Neuronal stem cell (in vitro differentiated cells): Measurements from ENCODE around the gene PTPRCAP.

ENCODE experiments used
- DNase-seq: peaks from one replicate; pipeline ENCODE4 v3.0.0-alpha.2; 2013; ENCODE audit warnings: low spot score
- H2AFZ ChIP-seq: one replicate; pipeline ENCODE4 v1.6.1; 2013; ENCODE audit warnings: mild to moderate bottlenecking, low read length, inconsistent platforms
- H2AK5ac ChIP-seq: 2 replicates; pipeline ENCODE4 v1.6.1; 2013; ENCODE audit warnings: low read depth, mild to moderate bottlenecking, inconsistent platforms, low read length, moderate library complexity, mixed read lengths
- H2BK120ac ChIP-seq: 2 replicates; pipeline ENCODE4 v1.6.1; 2013; ENCODE audit warnings: low read depth, mild to moderate bottlenecking, inconsistent platforms, low read length, moderate library complexity, mixed read lengths
- H2BK12ac ChIP-seq: one replicate; pipeline ENCODE4 v1.6.1; 2013; ENCODE audit warnings: low read length, inconsistent platforms
- H2BK15ac ChIP-seq: 2 replicates; pipeline ENCODE4 v1.6.1; 2013; ENCODE audit warnings: mild to moderate bottlenecking, low read length, inconsistent platforms, mixed read lengths
- H2BK5ac ChIP-seq: one replicate; pipeline ENCODE4 v1.6.1; 2013; ENCODE audit warnings: inconsistent platforms, mild to moderate bottlenecking, low read length, moderate library complexity
- H3K14ac ChIP-seq: one replicate; pipeline ENCODE4 v1.6.1; 2013; ENCODE audit warnings: low read length, inconsistent platforms
- H3K18ac ChIP-seq: 2 replicates; pipeline ENCODE4 v1.6.1; 2013; ENCODE audit warnings: low read length, inconsistent platforms
- H3K23ac ChIP-seq: 2 replicates; pipeline ENCODE4 v1.6.1; 2013; ENCODE audit warnings: low read depth, mild to moderate bottlenecking, mixed read lengths, low read length, inconsistent platforms; ENCODE audit not compliant: poor library complexity
- H3K27ac ChIP-seq: replicated peaks from 3 replicates; pipeline ENCODE4 v1.5.1; 2013; ENCODE audit warnings: low read length, inconsistent platforms
- H3K27me3 ChIP-seq, 3 experiments: 2 replicates each; pipeline ENCODE4 v1.6.1; 2013; ENCODE audit warnings: low read length in 3 of 3, mild to moderate bottlenecking in 2 of 3, inconsistent platforms in 1 of 3, low read depth in 1 of 3, mixed read lengths in 1 of 3, moderate library complexity in 1 of 3; ENCODE audit not compliant: control insufficient read depth in 3 of 3, insufficient read depth in 3 of 3
- H3K36me3 ChIP-seq, 2 donors: replicated peaks in 1 of 2; 2 replicates each; pipeline ENCODE4 v1.6.1; 2013; ENCODE audit warnings: low read length in 2 of 2; ENCODE audit not compliant: control insufficient read depth in 2 of 2, insufficient read depth in 2 of 2
- H3K4ac ChIP-seq: 2 replicates; pipeline ENCODE4 v1.6.1; 2013; ENCODE audit warnings: inconsistent platforms, mild to moderate bottlenecking, low read length, moderate library complexity
- H3K4me1 ChIP-seq, 2 donors: 1 replicate in 1 of 2; 2 replicates in 1 of 2; pipeline ENCODE4 v1.6.1; 2013; ENCODE audit warnings: low read length in 2 of 2, low read depth in 1 of 2; ENCODE audit not compliant: control insufficient read depth in 2 of 2, insufficient read depth in 1 of 2
- H3K4me2 ChIP-seq: one replicate; pipeline ENCODE4 v1.6.1; 2013; ENCODE audit warnings: mild to moderate bottlenecking, low read length, inconsistent platforms; ENCODE audit not compliant: insufficient read depth, poor library complexity, severe bottlenecking
- H3K4me3 ChIP-seq, 2 donors: 2 replicates each; pipeline ENCODE4 v1.5.1; 2013; ENCODE audit warnings: low read length in 2 of 2, mild to moderate bottlenecking in 2 of 2, inconsistent platforms in 1 of 2, moderate library complexity in 1 of 2
- H3K79me1 ChIP-seq: one replicate; pipeline ENCODE4 v1.6.1; 2013; ENCODE audit warnings: low read depth, mild to moderate bottlenecking, inconsistent platforms, low read length, moderate library complexity
- H3K9ac ChIP-seq: one replicate; pipeline ENCODE4 v1.6.1; 2013; ENCODE audit warnings: mild to moderate bottlenecking, low read depth, low read length, inconsistent platforms; ENCODE audit not compliant: poor library complexity
- H3K9me3 ChIP-seq, 2 donors: replicated peaks in 1 of 2; 2 replicates each; pipeline versions ENCODE3 to v1.6.1; 2013; ENCODE audit warnings: low read length in 2 of 2, mild to moderate bottlenecking in 2 of 2, inconsistent platforms in 1 of 2, low read depth in 1 of 2, mixed read lengths in 1 of 2, moderate library complexity in 1 of 2; ENCODE audit not compliant: control insufficient read depth in 2 of 2, insufficient read depth in 1 of 2
- H4K8ac ChIP-seq: one replicate; pipeline ENCODE4 v1.6.1; 2013; ENCODE audit warnings: low read depth, mild to moderate bottlenecking, inconsistent platforms, low read length, moderate library complexity
- H4K91ac ChIP-seq: one replicate; pipeline ENCODE4 v1.6.1; 2013; ENCODE audit warnings: low read length, low read depth, mild to moderate bottlenecking, inconsistent platforms; ENCODE audit not compliant: poor library complexity
- WGBS, 2 donors: extraction: QIAGEN DNeasy Blood & Tissue Kit; methylation state at CpG; one replicate each; pipeline ENCODE4 v1.1.7; 2013; ENCODE audit warnings: missing lambda C conversion rate in 2 of 2, mixed read lengths in 1 of 2; ENCODE audit not compliant: insufficient read length in 2 of 2, insufficient replicate concordance in 1 of 2; ENCODE audit errors: extremely low coverage in 2 of 2; 5-methylcytosine and 5-hydroxymethylcytosine counted together

Gene PTPRCAP

GRCh38 chr11:67470337-67471002 lies 33.0 kb upstream of the PTPRCAP start:
- Histone ChIP-seq H2BK12ac (no peak overlapping the region), H2BK5ac (no peak overlapping the region), H3K36me3 (peaks cover 0 to 3% of the 10 kb centered on the region in 2 donors), H4K8ac (no peak overlapping the region), H3K4me1 (peaks cover 7 to 11% of the 10 kb centered on the region in 2 donors), H3K4ac (no peak overlapping the region), H2BK15ac (no peak overlapping the region), H3K14ac (no peak overlapping the region), H3K4me2 (no peak overlapping the region), H2AFZ (no peak overlapping the region), H3K18ac (no peak overlapping the region), H3K23ac (no peak overlapping the region), H4K91ac (no peak overlapping the region), H3K9me3 (no peaks in the 10 kb centered on the region), H3K79me1 (peaks cover 1% of the 10 kb centered on the region), H3K27ac (no peak overlapping the region), H2BK120ac (no peak overlapping the region), H3K9ac (no peak overlapping the region), H3K4me3 (no peak overlapping the region), H3K27me3 (peaks cover 0 to 2% (median 0%) of the 10 kb centered on the region in 3 experiments), H2AK5ac (peak overlapping the region; percentile 28)
- no CpG with 5 or more reads among the region's 8 CpGs for WGBS, 2 donors
- no peak for DNase-seq

GRCh38 chr11:67469508-67469811 lies 32.0 kb upstream of the PTPRCAP start:
- Histone ChIP-seq H3K79me1 (peaks cover 5% of the 10 kb centered on the region), H3K9me3 (no peaks in the 10 kb centered on the region), H2AFZ (peak overlapping the region; percentile 89), H2BK15ac (no peak overlapping the region), H3K14ac (no peak overlapping the region), H3K18ac (peak overlapping the region; percentile 44), H3K4me3 (peak overlapping the region; percentile 38 to 76), H2AK5ac (no peak overlapping the region), H3K36me3 (peaks cover 0 to 6% of the 10 kb centered on the region in 2 donors), H3K4ac (no peak overlapping the region), H3K4me2 (peak overlapping the region; percentile 55), H3K9ac (no peak overlapping the region), H2BK12ac (no peak overlapping the region), H3K4me1 (peaks cover 10 to 11% of the 10 kb centered on the region in 2 donors), H3K23ac (peak overlapping the region; percentile 96), H2BK120ac (no peak overlapping the region), H4K8ac (no peak overlapping the region), H3K27ac (peak overlapping the region; percentile 54), H3K27me3 (peaks cover 0 to 2% (median 0%) of the 10 kb centered on the region in 3 experiments), H4K91ac (no peak overlapping the region), H2BK5ac (no peak overlapping the region)
- WGBS, 2 donors, result no CpG with 5 or more reads among the region's 9 CpGs
- no peak for DNase-seq

GRCh38 chr11:67468759-67469507 lies 31.5 kb upstream of the PTPRCAP start, which contains the start of gene TMEM134:
Gene TMEM134, minus strand, starts transcription at chr11:67469251. Its CDS starts 59 bp downstream, at chr11:67469192.
- H3K14ac ChIP-seq, result peak within 1 kb of the TSS; percentile 89
- peak within 1 kb of the TSS; percentile 75 for H2BK5ac ChIP-seq
- peak within 1 kb of the TSS; percentile 96 for H2AK5ac ChIP-seq
- peak within 1 kb of the TSS; percentile 85 for H2BK15ac ChIP-seq
- H3K27me3 ChIP-seq, result peaks cover 0 to 2% (median 0%) of the 10 kb centered on the region in 3 experiments
- H3K4ac ChIP-seq, result no peak within 1 kb of the TSS
- peak within 1 kb of the TSS; percentile 89 for H2AFZ ChIP-seq
- peaks cover 0 to 6% of the 10 kb centered on the region in 2 donors for H3K36me3 ChIP-seq
- H4K91ac ChIP-seq, result no peak within 1 kb of the TSS
- peak within 1 kb of the TSS; percentile 96 for H3K23ac ChIP-seq
- WGBS, 2 donors, result no CpG with 5 or more reads among the region's 76 CpGs
- H3K27ac ChIP-seq, result peak within 1 kb of the TSS; percentile 54
- H3K9ac ChIP-seq, result peak within 1 kb of the TSS; percentile 94
- peaks cover 5% of the 10 kb centered on the region for H3K79me1 ChIP-seq
- H2BK120ac ChIP-seq, result peak within 1 kb of the TSS; percentile 61
- peak within 1 kb of the TSS; percentile 96 for H3K18ac ChIP-seq
- H3K4me3 ChIP-seq, result peak within 1 kb of the TSS; percentile 88 to 92
- H4K8ac ChIP-seq, result no peak within 1 kb of the TSS
- no peak within 1 kb of the TSS for H2BK12ac ChIP-seq
- peaks cover 11 to 15% of the 10 kb centered on the region in 2 donors for H3K4me1 ChIP-seq
- H3K4me2 ChIP-seq, result peak within 1 kb of the TSS; percentile 86
- H3K9me3 ChIP-seq, result peaks cover 0 to 1% of the 10 kb centered on the region in 2 donors
- DNase-seq, result peak; percentile 88

GRCh38 chr11:67468456-67468758 lies 30.9 kb upstream of the PTPRCAP start:
- H2BK5ac ChIP-seq, result peak overlapping the region; percentile 75
- H3K36me3 ChIP-seq, result peaks cover 0 to 6% of the 10 kb centered on the region in 2 donors
- no CpG with 5 or more reads among the region's 6 CpGs for WGBS, 2 donors
- peak overlapping the region; percentile 89 for H3K14ac ChIP-seq
- H3K23ac ChIP-seq, result no peak overlapping the region
- peak overlapping the region; percentile 88 to 92 for H3K4me3 ChIP-seq
- H3K27ac ChIP-seq, result no peak overlapping the region
- H4K8ac ChIP-seq, result no peak overlapping the region
- peaks cover 5% of the 10 kb centered on the region for H3K79me1 ChIP-seq
- H3K18ac ChIP-seq, result peak overlapping the region; percentile 96
- H3K9me3 ChIP-seq, result peaks cover 0 to 1% of the 10 kb centered on the region in 2 donors
- no peak for DNase-seq
- H2BK15ac ChIP-seq, result peak overlapping the region; percentile 85
- peak overlapping the region; percentile 89 for H2AFZ ChIP-seq
- no peak overlapping the region for H3K4ac ChIP-seq
- H2AK5ac ChIP-seq, result peak overlapping the region; percentile 96
- peaks cover 11 to 18% of the 10 kb centered on the region in 2 donors for H3K4me1 ChIP-seq
- peaks cover 0 to 2% (median 0%) of the 10 kb centered on the region in 3 experiments for H3K27me3 ChIP-seq
- H3K4me2 ChIP-seq, result peak overlapping the region; percentile 86
- no peak overlapping the region for H4K91ac ChIP-seq
- H3K9ac ChIP-seq, result peak overlapping the region; percentile 94
- no peak overlapping the region for H2BK120ac ChIP-seq
- H2BK12ac ChIP-seq, result no peak overlapping the region
